Measurements from ENCODE around the gene UBXN2A. TPM values are rescaled to one million over a fixed set of nuclear protein-coding genes. Genes with fewer than 3 reads are reported as not detected.

The UBXN2A gene
- total and polyA plus RNA-seq, 10 of the 15 experiments (the other 5 are each of a cell fraction or from before 2014, with no cell fraction given) = 3.7 to 23.5 (median 14.6) TPM

DNA sequence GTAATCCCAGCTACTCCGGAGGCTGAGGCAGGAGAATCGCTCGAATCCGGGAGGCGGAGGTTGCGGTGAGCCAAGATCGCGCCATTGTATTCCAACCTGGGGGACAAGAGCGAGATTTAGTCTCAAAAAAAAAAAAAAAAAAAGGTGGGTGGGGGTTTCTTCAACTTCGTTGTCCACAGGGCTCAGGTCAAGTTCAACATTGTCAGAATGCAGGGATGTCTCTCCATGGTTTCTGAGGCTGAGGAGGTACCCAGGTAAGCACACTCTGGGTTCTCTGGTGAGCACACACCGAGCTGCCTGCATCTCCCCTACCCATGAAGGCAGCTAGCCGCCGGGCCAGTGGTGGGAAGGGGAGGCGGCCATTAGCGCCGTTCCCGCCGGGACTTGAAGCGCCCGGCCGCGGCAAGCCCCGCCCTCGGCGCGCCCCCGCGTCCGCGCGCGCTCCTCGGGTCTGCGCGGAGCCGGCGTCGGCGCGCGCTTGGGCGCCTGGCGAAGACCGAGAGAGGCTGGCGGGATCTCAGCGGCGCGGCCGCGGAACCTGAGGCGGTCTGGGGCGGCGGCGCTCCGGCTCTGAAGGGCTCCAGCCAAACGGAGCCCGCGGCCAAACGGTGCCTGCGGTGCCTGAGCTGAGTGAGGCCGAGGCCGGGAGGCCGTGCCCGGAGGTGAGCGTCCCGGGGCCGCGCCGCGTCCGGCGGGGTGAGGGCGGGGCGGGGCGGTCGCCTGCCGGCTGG, at the start of gene UBXN2A (continued):
- TF ChIP-seq, protein P1, sequence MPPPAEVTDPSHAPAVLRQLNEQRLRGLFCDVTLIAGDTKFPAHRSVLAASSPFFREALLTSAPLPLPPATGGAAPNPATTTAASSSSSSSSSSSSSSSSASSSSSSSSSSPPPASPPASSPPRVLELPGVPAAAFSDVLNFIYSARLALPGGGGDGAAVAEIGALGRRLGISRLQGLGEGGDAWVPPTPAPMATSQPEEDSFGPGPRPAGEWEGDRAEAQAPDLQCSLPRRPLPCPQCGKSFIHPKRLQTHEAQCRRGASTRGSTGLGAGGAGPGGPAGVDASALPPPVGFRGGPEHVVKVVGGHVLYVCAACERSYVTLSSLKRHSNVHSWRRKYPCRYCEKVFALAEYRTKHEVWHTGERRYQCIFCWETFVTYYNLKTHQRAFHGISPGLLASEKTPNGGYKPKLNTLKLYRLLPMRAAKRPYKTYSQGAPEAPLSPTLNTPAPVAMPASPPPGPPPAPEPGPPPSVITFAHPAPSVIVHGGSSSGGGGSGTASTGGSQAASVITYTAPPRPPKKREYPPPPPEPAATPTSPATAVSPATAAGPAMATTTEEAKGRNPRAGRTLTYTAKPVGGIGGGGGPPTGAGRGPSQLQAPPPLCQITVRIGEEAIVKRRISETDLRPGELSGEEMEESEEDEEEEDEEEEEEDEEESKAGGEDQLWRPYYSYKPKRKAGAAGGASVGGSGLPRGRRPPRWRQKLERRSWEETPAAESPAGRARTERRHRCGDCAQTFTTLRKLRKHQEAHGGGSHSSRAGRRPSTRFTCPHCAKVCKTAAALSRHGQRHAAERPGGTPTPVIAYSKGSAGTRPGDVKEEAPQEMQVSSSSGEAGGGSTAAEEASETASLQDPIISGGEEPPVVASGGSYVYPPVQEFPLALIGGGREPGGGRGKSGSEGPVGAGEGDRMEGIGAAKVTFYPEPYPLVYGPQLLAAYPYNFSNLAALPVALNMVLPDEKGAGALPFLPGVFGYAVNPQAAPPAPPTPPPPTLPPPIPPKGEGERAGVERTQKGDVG (CRISPR knock-in tag; IDR thresholded peaks at IDR 0.05) = no peak
- peak; percentile 84 for TF ChIP-seq DPF2 (IDR thresholded peaks at IDR 0.05)
- no peak for TF ChIP-seq PAX8 (IDR thresholded peaks at IDR 0.05)
- no peak for TF ChIP-seq NR2F1 (conservative IDR thresholded peaks at IDR 0.05)
- TF ChIP-seq ESRRA (IDR thresholded peaks at IDR 0.05; ENCODE audit: low read length) = no peak
- TF ChIP-seq POU2F2 (IDR thresholded peaks at IDR 0.05; ENCODE audit: borderline replicate concordance, low read depth, low read length) = no peak; the same call in 2 of the 3 replicates
- no peak for TF ChIP-seq ZNF384 (IDR thresholded peaks at IDR 0.05; ENCODE audit: borderline replicate concordance, low read depth, low read length)
- peak; percentile 92 for TF ChIP-seq POLR2A (IDR thresholded peaks at IDR 0.05; ENCODE audit: low read depth, low read length)
- TF ChIP-seq, protein P2, sequence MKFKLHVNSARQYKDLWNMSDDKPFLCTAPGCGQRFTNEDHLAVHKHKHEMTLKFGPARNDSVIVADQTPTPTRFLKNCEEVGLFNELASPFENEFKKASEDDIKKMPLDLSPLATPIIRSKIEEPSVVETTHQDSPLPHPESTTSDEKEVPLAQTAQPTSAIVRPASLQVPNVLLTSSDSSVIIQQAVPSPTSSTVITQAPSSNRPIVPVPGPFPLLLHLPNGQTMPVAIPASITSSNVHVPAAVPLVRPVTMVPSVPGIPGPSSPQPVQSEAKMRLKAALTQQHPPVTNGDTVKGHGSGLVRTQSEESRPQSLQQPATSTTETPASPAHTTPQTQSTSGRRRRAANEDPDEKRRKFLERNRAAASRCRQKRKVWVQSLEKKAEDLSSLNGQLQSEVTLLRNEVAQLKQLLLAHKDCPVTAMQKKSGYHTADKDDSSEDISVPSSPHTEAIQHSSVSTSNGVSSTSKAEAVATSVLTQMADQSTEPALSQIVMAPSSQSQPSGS (IDR thresholded peaks at IDR 0.05; ENCODE audit: low read length) = no peak
- TF ChIP-seq SREBF1 (IDR thresholded peaks at IDR 0.05; ENCODE audit: low read length) = no peak
- TF ChIP-seq WRNIP1 (IDR thresholded peaks at IDR 0.05; ENCODE audit: borderline replicate concordance, low read depth, low read length) = no peak
- TF ChIP-seq ZNF274 (IDR thresholded peaks at IDR 0.05; ENCODE audit: insufficient read depth, insufficient read length) = no peak
- TF ChIP-seq TCF12 (IDR thresholded peaks at IDR 0.05; ENCODE audit: low read depth, low read length) = 0 out of 2 replicates have a peak, but pooled peaks have one; percentile 13
- TF ChIP-seq RELA (IDR thresholded peaks at IDR 0.05; ENCODE audit: borderline replicate concordance, partially characterized antibody) = no peak
- TF ChIP-seq, protein P3, sequence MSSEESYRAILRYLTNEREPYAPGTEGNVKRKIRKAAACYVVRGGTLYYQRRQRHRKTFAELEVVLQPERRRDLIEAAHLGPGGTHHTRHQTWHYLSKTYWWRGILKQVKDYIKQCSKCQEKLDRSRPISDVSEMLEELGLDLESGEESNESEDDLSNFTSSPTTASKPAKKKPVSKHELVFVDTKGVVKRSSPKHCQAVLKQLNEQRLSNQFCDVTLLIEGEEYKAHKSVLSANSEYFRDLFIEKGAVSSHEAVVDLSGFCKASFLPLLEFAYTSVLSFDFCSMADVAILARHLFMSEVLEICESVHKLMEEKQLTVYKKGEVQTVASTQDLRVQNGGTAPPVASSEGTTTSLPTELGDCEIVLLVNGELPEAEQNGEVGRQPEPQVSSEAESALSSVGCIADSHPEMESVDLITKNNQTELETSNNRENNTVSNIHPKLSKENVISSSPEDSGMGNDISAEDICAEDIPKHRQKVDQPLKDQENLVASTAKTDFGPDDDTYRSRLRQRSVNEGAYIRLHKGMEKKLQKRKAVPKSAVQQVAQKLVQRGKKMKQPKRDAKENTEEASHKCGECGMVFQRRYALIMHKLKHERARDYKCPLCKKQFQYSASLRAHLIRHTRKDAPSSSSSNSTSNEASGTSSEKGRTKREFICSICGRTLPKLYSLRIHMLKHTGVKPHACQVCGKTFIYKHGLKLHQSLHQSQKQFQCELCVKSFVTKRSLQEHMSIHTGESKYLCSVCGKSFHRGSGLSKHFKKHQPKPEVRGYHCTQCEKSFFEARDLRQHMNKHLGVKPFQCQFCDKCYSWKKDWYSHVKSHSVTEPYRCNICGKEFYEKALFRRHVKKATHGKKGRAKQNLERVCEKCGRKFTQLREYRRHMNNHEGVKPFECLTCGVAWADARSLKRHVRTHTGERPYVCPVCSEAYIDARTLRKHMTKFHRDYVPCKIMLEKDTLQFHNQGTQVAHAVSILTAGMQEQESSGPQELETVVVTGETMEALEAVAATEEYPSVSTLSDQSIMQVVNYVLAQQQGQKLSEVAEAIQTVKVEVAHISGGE (CRISPR knock-in tag; IDR thresholded peaks at IDR 0.05) = no peak
- TF ChIP-seq CBFB (IDR thresholded peaks at IDR 0.05; ENCODE audit: low read depth) = no peak
- TF ChIP-seq, protein P4, sequence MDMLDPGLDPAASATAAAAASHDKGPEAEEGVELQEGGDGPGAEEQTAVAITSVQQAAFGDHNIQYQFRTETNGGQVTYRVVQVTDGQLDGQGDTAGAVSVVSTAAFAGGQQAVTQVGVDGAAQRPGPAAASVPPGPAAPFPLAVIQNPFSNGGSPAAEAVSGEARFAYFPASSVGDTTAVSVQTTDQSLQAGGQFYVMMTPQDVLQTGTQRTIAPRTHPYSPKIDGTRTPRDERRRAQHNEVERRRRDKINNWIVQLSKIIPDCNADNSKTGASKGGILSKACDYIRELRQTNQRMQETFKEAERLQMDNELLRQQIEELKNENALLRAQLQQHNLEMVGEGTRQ (IDR thresholded peaks at IDR 0.05; ENCODE audit: borderline replicate concordance, low read depth, low read length) = no peak
- TF ChIP-seq, protein P5, sequence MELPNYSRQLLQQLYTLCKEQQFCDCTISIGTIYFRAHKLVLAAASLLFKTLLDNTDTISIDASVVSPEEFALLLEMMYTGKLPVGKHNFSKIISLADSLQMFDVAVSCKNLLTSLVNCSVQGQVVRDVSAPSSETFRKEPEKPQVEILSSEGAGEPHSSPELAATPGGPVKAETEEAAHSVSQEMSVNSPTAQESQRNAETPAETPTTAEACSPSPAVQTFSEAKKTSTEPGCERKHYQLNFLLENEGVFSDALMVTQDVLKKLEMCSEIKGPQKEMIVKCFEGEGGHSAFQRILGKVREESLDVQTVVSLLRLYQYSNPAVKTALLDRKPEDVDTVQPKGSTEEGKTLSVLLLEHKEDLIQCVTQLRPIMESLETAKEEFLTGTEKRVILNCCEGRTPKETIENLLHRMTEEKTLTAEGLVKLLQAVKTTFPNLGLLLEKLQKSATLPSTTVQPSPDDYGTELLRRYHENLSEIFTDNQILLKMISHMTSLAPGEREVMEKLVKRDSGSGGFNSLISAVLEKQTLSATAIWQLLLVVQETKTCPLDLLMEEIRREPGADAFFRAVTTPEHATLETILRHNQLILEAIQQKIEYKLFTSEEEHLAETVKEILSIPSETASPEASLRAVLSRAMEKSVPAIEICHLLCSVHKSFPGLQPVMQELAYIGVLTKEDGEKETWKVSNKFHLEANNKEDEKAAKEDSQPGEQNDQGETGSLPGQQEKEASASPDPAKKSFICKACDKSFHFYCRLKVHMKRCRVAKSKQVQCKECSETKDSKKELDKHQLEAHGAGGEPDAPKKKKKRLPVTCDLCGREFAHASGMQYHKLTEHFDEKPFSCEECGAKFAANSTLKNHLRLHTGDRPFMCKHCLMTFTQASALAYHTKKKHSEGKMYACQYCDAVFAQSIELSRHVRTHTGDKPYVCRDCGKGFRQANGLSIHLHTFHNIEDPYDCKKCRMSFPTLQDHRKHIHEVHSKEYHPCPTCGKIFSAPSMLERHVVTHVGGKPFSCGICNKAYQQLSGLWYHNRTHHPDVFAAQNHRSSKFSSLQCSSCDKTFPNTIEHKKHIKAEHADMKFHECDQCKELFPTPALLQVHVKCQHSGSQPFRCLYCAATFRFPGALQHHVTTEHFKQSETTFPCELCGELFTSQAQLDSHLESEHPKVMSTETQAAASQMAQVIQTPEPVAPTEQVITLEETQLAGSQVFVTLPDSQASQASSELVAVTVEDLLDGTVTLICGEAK (IDR thresholded peaks at IDR 0.05; ENCODE audit: borderline replicate concordance) = no peak
